NT2/D1 (cell line): Measurements from ENCODE around the gene AUH.

Experiments
- DNase-seq: peaks from one replicate; pipeline ENCODE4 v3.0.0-alpha.2; 2011; ENCODE audit warnings: low read depth, low spot score
- H3K27me3 ChIP-seq: 2 replicates; pipeline ENCODE4 v1.6.0; 2011; ENCODE audit warnings: mild to moderate bottlenecking; ENCODE audit not compliant: insufficient read length, insufficient read depth
- H3K36me3 ChIP-seq: 2 replicates; pipeline ENCODE4 v1.6.1; 2011; ENCODE audit warnings: mild to moderate bottlenecking, low read length, mixed read lengths; ENCODE audit not compliant: insufficient read depth, insufficient read length
- H3K4me1 ChIP-seq: 2 replicates; pipeline ENCODE4 v1.5.1; 2011; ENCODE audit not compliant: insufficient read depth, insufficient read length
- H3K4me3 ChIP-seq: 2 replicates; pipeline ENCODE4 v1.5.1; 2011; ENCODE audit warnings: low read depth; ENCODE audit not compliant: insufficient read length
- H3K9ac ChIP-seq: 2 replicates; pipeline ENCODE4 v1.6.0; 2011; ENCODE audit warnings: low read depth; ENCODE audit not compliant: insufficient read length
- H3K9me3 ChIP-seq: 2 replicates; pipeline ENCODE4 v1.5.1; 2011; ENCODE audit warnings: mild to moderate bottlenecking, low read length; ENCODE audit not compliant: insufficient read depth
- SUZ12 ChIP-seq: IDR thresholded peaks from 2 replicates; pipeline ENCODE4 v1.6.1; 2011; ENCODE audit not compliant: insufficient read length, insufficient read depth; ENCODE audit errors: extremely low read depth
- YY1 ChIP-seq: IDR thresholded peaks from 2 replicates; pipeline ENCODE4 v1.6.1; 2011; ENCODE audit not compliant: insufficient read length, insufficient read depth
- ZNF274 ChIP-seq: IDR thresholded peaks from 2 replicates; pipeline ENCODE4 v1.6.1; 2011; ENCODE audit warnings: mild to moderate bottlenecking, low read depth, low read length

AUH gene

DNA sequence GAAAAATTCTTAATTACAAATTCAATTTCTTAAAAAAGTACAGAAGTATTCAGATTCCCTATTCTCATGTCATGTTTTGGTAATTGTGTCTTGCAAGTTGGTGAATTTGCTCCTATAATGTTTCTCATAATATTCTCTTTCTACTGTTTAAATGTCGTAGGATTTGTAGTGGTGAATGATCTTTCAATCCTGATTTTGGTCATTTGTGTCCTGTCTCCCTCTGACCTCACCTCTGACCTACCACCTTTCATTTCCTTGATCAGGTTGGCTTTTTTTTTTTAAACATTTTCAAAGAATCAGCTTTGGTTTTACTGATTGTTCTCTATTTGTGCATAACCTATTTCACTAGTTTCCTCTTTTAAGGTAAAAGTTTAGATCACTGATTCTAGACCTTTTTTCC, 102.6 kb downstream of the AUH start:
- peaks cover 7% of the 10 kb centered on the region for H3K9me3 ChIP-seq

DNA sequence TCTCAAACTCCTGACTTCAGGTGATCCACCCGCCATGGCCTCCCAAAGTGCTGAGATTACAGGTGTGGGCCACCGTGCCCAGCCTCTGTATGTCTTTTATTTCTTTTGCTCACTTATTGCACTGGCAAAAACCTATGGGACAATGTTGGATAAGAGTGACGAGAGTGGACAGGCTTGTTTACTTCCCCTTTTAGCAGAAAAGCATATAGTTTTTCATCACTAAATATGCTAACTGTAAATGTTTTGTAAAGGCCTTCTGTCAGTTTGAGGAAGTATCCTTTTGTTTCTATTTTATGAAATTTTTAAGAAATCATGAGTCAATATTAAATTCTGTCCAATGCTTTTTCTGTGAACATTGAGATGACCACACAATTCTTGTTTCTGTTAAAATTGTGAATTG, 103.3 kb downstream of the AUH start:
- Histone ChIP-seq H3K27me3 (no peaks in the 10 kb centered on the region), H3K4me3 (no peak overlapping the region), H3K9ac (no peak overlapping the region), H3K36me3 (no peaks in the 10 kb centered on the region), H3K9me3 (no peaks in the 10 kb centered on the region), H3K4me1 (no peaks in the 10 kb centered on the region)
- no peak for DNase-seq
- no peak for TF ChIP-seq SUZ12
- TF ChIP-seq ZNF274: no peak
- no peak for TF ChIP-seq YY1

More for the DNA sequence above, 102.6 kb downstream of the AUH start:
- no peaks in the 10 kb centered on the region for H3K4me1 ChIP-seq
- no peak for TF ChIP-seq ZNF274
- no peak for TF ChIP-seq SUZ12
- no peak for TF ChIP-seq YY1
- DNase-seq: no peak
- H3K27me3 ChIP-seq: no peaks in the 10 kb centered on the region
- H3K36me3 ChIP-seq: no peaks in the 10 kb centered on the region
- H3K9ac ChIP-seq: no peak overlapping the region
- H3K4me3 ChIP-seq: no peak overlapping the region

DNA sequence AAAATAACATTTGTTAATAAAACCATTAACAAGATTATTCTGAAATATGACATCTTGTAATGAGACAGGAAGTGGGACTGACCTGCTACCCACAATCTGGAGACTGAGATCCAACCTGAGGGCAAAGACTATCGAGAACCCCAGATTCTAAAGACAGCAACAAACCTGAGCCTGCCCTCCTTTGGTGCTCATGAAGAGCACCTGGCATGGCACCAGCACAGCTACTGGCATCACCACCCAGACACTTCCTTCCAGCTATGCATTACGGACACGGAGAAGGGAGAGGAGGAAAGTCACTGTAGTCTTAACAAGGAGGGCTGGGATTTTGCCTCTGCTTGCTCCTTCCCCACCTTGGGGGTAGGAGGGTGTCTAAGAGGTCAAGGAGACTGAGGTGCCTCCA, 105.5 kb downstream of the AUH start:
- Histone ChIP-seq H3K27me3 (no peaks in the 10 kb centered on the region), H3K36me3 (no peaks in the 10 kb centered on the region), H3K9ac (no peak overlapping the region), H3K4me3 (no peak overlapping the region), H3K9me3 (no peaks in the 10 kb centered on the region), H3K4me1 (no peaks in the 10 kb centered on the region)
- TF ChIP-seq YY1 (no peak), ZNF274 (no peak), SUZ12 (no peak)
- DNase-seq: no peak

DNA sequence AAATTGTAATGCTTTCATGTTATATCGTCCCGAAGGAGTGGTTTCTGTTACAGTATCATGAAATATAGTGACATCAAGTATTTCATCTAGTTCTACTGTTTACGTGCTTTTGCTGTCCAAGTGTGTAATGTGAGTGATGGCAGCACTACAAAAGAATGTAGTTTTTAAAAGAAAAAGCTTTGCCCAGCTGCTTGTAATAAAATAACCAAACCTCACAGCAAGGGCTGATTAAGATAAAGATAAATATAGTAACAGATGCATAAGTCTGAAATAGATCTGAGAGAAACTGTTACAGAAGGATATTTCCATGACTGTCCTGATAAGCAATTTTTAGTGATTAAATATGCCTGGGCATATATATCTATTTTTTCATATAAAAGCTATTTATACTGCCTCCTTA, 106.4 kb downstream of the AUH start:
- TF ChIP-seq YY1: no peak
- TF ChIP-seq SUZ12: no peak
- TF ChIP-seq ZNF274: no peak
- no peak overlapping the region for H3K4me3 ChIP-seq
- DNase-seq: no peak
- no peaks in the 10 kb centered on the region for H3K27me3 ChIP-seq
- H3K9me3 ChIP-seq: no peaks in the 10 kb centered on the region
- no peaks in the 10 kb centered on the region for H3K36me3 ChIP-seq
- no peak overlapping the region for H3K9ac ChIP-seq
- H3K4me1 ChIP-seq: no peaks in the 10 kb centered on the region

GRCh38 chr9:91253488-91253887, 108.2 kb downstream of the AUH start:
- no peaks in the 10 kb centered on the region for H3K27me3 ChIP-seq
- no peak for DNase-seq
- H3K4me3 ChIP-seq: no peak overlapping the region
- H3K9me3 ChIP-seq: no peaks in the 10 kb centered on the region
- H3K4me1 ChIP-seq: no peaks in the 10 kb centered on the region
- no peak overlapping the region for H3K9ac ChIP-seq
- TF ChIP-seq ZNF274 (no peak), YY1 (no peak), SUZ12 (no peak)
- no peaks in the 10 kb centered on the region for H3K36me3 ChIP-seq

GRCh38 chr9:91248707-91249106, 113.0 kb downstream of the AUH start:
- H3K4me1 ChIP-seq: peaks cover 7% of the 10 kb centered on the region
- no peaks in the 10 kb centered on the region for H3K36me3 ChIP-seq
- no peak for TF ChIP-seq SUZ12
- TF ChIP-seq ZNF274: no peak
- no peak for TF ChIP-seq YY1
- no peaks in the 10 kb centered on the region for H3K9me3 ChIP-seq
- H3K9ac ChIP-seq: no peak overlapping the region
- H3K4me3 ChIP-seq: no peak overlapping the region
- DNase-seq: no peak
- no peaks in the 10 kb centered on the region for H3K27me3 ChIP-seq

- no peak for DNase-seq
- H3K36me3 ChIP-seq: no peaks in the 10 kb centered on the region
- peaks cover 7% of the 10 kb centered on the region for H3K4me1 ChIP-seq
- TF ChIP-seq YY1 (no peak), ZNF274 (no peak), SUZ12 (no peak)
- H3K9ac ChIP-seq: no peak overlapping the region
- no peak overlapping the region for H3K4me3 ChIP-seq
- H3K9me3 ChIP-seq: no peaks in the 10 kb centered on the region
- no peaks in the 10 kb centered on the region for H3K27me3 ChIP-seq
Observed at GRCh38 chr9:91247278-91247677, 114.4 kb downstream of the AUH start.

DNA sequence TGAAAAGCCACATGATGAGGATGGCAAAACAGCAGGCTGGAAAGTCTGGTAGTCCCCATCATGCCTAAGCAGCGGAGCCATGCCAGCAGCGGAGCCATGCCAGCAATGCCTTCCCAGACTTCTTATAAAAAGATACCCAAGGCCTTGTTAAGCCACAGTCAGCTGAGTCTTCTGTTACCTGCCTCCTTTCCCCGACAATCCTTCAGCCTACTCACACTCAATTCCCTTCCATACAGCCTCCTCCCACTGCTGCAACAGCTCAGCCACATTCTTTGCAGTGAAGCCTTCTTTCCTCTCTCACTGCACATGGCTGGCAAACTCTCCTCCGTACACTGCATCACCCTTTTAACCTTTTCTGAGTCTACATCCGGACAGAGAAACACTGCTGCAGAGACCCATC, 114.9 kb downstream of the AUH start:
- Histone ChIP-seq H3K4me1 (peaks cover 7% of the 10 kb centered on the region), H3K36me3 (no peaks in the 10 kb centered on the region), H3K27me3 (no peaks in the 10 kb centered on the region), H3K9me3 (no peaks in the 10 kb centered on the region), H3K9ac (no peak overlapping the region), H3K4me3 (no peak overlapping the region)
- no peak for DNase-seq
- TF ChIP-seq YY1 (no peak), SUZ12 (no peak), ZNF274 (no peak)
